HepG2 (cell line): ENCODE measurements around the gene GSDMA. TPM values are rescaled to one million over a fixed set of nuclear protein-coding genes. Genes with fewer than 3 reads are reported as not detected.

ENCODE experiments used
- FOXM1 ChIP-seq: sonication (generic); formaldehyde crosslinking; IDR thresholded peaks from 2 replicates; pipeline ENCODE4 v1.5.0; 2020; ENCODE audit warnings: missing genetic modification reagents
- GATAD2A ChIP-seq: IDR thresholded peaks from 2 replicates; pipeline ENCODE4 v1.6.1; 2016
- HNRNPK ChIP-seq: fragments of 200-400 bp; formaldehyde crosslinking; IDR thresholded peaks from 2 replicates; pipeline ENCODE4 v1.6.1; 2018; ENCODE audit warnings: low read length, low read depth, moderate library complexity, mild to moderate bottlenecking; ENCODE audit not compliant: poor library complexity, severe bottlenecking
- KLF12 ChIP-seq: sonication (generic); formaldehyde crosslinking; IDR thresholded peaks from 2 replicates; pipeline ENCODE4 v1.4.0; 2020; ENCODE audit warnings: missing genetic modification reagents, borderline replicate concordance
- KLF15 ChIP-seq: sonication (generic); formaldehyde crosslinking; IDR thresholded peaks from 2 replicates; pipeline ENCODE4 v1.8.1; 2023; ENCODE audit warnings: borderline replicate concordance, mild to moderate bottlenecking, inconsistent platforms, missing genetic modification reagents, mixed read lengths
- RELA ChIP-seq: sonication (generic); formaldehyde crosslinking; IDR thresholded peaks from 2 replicates; pipeline ENCODE4 v1.4.0; 2020; ENCODE audit warnings: missing genetic modification reagents
- SALL2 ChIP-seq: sonication (generic); formaldehyde crosslinking; IDR thresholded peaks from 2 replicates; pipeline ENCODE4 v1.8.1; 2023; ENCODE audit warnings: mild to moderate bottlenecking, missing genetic modification reagents, inconsistent platforms
- TARDBP ChIP-seq: sonication (generic); formaldehyde crosslinking; IDR thresholded peaks from 2 replicates; pipeline ENCODE4 v1.8.0; 2022; ENCODE audit warnings: mild to moderate bottlenecking, missing genetic modification reagents
- TGIF2 ChIP-seq: IDR thresholded peaks from 2 replicates; pipeline ENCODE4 v1.6.1; 2016; ENCODE audit warnings: control low read depth, missing compliant biosample characterization
- THAP9 ChIP-seq: sonication (generic); formaldehyde crosslinking; IDR thresholded peaks from 2 replicates; pipeline ENCODE4; 2020; ENCODE audit warnings: missing genetic modification reagents, mild to moderate bottlenecking, borderline replicate concordance
- ZBTB2 ChIP-seq: sonication (generic); formaldehyde crosslinking; IDR thresholded peaks from 2 replicates; pipeline ENCODE4 v1.8.0; 2022; ENCODE audit warnings: low read depth, missing genetic modification reagents
- ZBTB42 ChIP-seq: sonication (generic); formaldehyde crosslinking; IDR thresholded peaks from 2 replicates; pipeline ENCODE4 v1.5.0; 2020; ENCODE audit warnings: mild to moderate bottlenecking, missing genetic modification reagents
- ZNF280B ChIP-seq: sonication (generic); formaldehyde crosslinking; IDR thresholded peaks from 2 replicates; pipeline ENCODE4 v1.5.0; 2020; ENCODE audit warnings: missing genetic modification reagents, mild to moderate bottlenecking, borderline replicate concordance
- ZNF546 ChIP-seq: sonication (generic); formaldehyde crosslinking; conservative IDR thresholded peaks from 2 replicates; pipeline ENCODE4 v1.8.1; 2023; ENCODE audit warnings: mild to moderate bottlenecking, missing genetic modification reagents
- ZNF619 ChIP-seq: sonication (generic); formaldehyde crosslinking; IDR thresholded peaks from 2 replicates; pipeline ENCODE4 v1.4.0; 2020; ENCODE audit warnings: mild to moderate bottlenecking, missing genetic modification reagents
- polyA plus RNA-seq, 8 experiments: library from polyadenylated mRNA; depleted of rRNA in 3 of 8; stranded (reverse) in 7 of 8; unstranded in 1 of 8; fragments of >200 nt; fragmentation: Illumina TruSeq in 4 of 8; extraction: Trizol in 4 of 8; gene quantifications; 2 replicates each; pipeline versions ENCODE4 v1.2.1 to v1.2.3, GENCODE V29; 2011 to 2016; ENCODE audit warnings: low read depth in 4 of 8, missing spikeins in 1 of 8, mixed read lengths in 1 of 8; ENCODE audit not compliant: insufficient read depth in 1 of 8
- total RNA-seq, 5 experiments: library from RNA; depleted of rRNA; stranded (reverse); fragments of >200 nt; fragmentation: Illumina TruSeq; extraction: Trizol; gene quantifications; 2 replicates each; pipeline ENCODE4 v1.2.3, GENCODE V29; 2016; ENCODE audit warnings: low read depth in 1 of 5
- TF ChIP-seq, protein P1 (sequence below): sonication (generic); formaldehyde crosslinking; IDR thresholded peaks from 2 replicates; pipeline ENCODE4 v1.4.0; 2020; ENCODE audit warnings: mild to moderate bottlenecking, missing genetic modification reagents
- TF ChIP-seq, protein P2 (sequence below): sonication (generic); formaldehyde crosslinking; conservative IDR thresholded peaks from 2 replicates; pipeline ENCODE4 v1.8.0; 2022; ENCODE audit warnings: missing genetic modification reagents
- TF ChIP-seq, protein P3 (sequence below): IDR thresholded peaks from 2 replicates; pipeline ENCODE4 v1.6.1; 2016; ENCODE audit warnings: missing compliant biosample characterization, missing genetic modification reagents, borderline replicate concordance

Gene GSDMA
- total and polyA plus RNA-seq, 2 of the 13 experiments (the other 11 are each of a cell fraction or from before 2014, with no cell fraction given): not detected

GRCh38 chr17:39951924-39952679 is 10.7 kb upstream of the GSDMA start (continued):
- no peak for TF ChIP-seq ZBTB2 (CRISPR knock-in tag)
- TF ChIP-seq, protein P1, sequence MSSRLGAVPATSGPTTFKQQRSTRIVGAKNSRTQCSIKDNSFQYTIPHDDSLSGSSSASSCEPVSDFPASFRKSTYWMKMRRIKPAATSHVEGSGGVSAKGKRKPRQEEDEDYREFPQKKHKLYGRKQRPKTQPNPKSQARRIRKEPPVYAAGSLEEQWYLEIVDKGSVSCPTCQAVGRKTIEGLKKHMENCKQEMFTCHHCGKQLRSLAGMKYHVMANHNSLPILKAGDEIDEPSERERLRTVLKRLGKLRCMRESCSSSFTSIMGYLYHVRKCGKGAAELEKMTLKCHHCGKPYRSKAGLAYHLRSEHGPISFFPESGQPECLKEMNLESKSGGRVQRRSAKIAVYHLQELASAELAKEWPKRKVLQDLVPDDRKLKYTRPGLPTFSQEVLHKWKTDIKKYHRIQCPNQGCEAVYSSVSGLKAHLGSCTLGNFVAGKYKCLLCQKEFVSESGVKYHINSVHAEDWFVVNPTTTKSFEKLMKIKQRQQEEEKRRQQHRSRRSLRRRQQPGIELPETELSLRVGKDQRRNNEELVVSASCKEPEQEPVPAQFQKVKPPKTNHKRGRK (CRISPR knock-in tag): no peak
- no peak for TF ChIP-seq HNRNPK
- TF ChIP-seq FOXM1 (CRISPR knock-in tag): no peak
- TF ChIP-seq TGIF2 (CRISPR knock-in tag): peak; percentile 27; the same call in 1 of the 2 replicates
- no peak for TF ChIP-seq ZBTB42 (CRISPR knock-in tag)
- TF ChIP-seq THAP9 (CRISPR knock-in tag): peak; percentile 72; the same call in 1 of the 2 replicates
- no peak for TF ChIP-seq ZNF619 (CRISPR knock-in tag)
- no peak for TF ChIP-seq GATAD2A (CRISPR knock-in tag)
- 0 out of 2 replicates have a peak, but pooled peaks have one; percentile 12 for TF ChIP-seq KLF12 (CRISPR knock-in tag)
- TF ChIP-seq ZNF546 (CRISPR knock-in tag): no peak
- TF ChIP-seq, protein P2, sequence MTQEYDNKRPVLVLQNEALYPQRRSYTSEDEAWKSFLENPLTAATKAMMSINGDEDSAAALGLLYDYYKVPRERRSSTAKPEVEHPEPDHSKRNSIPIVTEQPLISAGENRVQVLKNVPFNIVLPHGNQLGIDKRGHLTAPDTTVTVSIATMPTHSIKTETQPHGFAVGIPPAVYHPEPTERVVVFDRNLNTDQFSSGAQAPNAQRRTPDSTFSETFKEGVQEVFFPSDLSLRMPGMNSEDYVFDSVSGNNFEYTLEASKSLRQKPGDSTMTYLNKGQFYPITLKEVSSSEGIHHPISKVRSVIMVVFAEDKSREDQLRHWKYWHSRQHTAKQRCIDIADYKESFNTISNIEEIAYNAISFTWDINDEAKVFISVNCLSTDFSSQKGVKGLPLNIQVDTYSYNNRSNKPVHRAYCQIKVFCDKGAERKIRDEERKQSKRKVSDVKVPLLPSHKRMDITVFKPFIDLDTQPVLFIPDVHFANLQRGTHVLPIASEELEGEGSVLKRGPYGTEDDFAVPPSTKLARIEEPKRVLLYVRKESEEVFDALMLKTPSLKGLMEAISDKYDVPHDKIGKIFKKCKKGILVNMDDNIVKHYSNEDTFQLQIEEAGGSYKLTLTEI (CRISPR knock-in tag): no peak
- no peak for TF ChIP-seq TARDBP (CRISPR knock-in tag)
- no peak for TF ChIP-seq KLF15 (CRISPR knock-in tag)
- no peak for TF ChIP-seq RELA (CRISPR knock-in tag)
- peak; percentile 74; the same call in 1 of the 2 replicates for TF ChIP-seq ZNF280B (CRISPR knock-in tag)
- TF ChIP-seq SALL2 (CRISPR knock-in tag): no peak
- TF ChIP-seq, protein P3, sequence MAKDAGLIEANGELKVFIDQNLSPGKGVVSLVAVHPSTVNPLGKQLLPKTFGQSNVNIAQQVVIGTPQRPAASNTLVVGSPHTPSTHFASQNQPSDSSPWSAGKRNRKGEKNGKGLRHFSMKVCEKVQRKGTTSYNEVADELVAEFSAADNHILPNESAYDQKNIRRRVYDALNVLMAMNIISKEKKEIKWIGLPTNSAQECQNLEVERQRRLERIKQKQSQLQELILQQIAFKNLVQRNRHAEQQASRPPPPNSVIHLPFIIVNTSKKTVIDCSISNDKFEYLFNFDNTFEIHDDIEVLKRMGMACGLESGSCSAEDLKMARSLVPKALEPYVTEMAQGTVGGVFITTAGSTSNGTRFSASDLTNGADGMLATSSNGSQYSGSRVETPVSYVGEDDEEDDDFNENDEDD (CRISPR knock-in tag): no peak
